Measurements from ENCODE around the gene CYP4F11.

GRCh38 chr19:15977690-15978089 lies 43.4 kb upstream of the CYP4F11 start:
- TF ChIP-seq, protein P1, sequence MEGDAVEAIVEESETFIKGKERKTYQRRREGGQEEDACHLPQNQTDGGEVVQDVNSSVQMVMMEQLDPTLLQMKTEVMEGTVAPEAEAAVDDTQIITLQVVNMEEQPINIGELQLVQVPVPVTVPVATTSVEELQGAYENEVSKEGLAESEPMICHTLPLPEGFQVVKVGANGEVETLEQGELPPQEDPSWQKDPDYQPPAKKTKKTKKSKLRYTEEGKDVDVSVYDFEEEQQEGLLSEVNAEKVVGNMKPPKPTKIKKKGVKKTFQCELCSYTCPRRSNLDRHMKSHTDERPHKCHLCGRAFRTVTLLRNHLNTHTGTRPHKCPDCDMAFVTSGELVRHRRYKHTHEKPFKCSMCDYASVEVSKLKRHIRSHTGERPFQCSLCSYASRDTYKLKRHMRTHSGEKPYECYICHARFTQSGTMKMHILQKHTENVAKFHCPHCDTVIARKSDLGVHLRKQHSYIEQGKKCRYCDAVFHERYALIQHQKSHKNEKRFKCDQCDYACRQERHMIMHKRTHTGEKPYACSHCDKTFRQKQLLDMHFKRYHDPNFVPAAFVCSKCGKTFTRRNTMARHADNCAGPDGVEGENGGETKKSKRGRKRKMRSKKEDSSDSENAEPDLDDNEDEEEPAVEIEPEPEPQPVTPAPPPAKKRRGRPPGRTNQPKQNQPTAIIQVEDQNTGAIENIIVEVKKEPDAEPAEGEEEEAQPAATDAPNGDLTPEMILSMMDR (IDR thresholded peaks at IDR 0.05) = no peak
- TF ChIP-seq EZH2 (IDR thresholded peaks at IDR 0.05) = no peak
- no peak for TF ChIP-seq EZH2phosphoT487 (IDR thresholded peaks at IDR 0.05)
